ENCODE results near the gene AIG1.

GRCh38 chr6:143024977-143025376 lies 35.7 kb upstream of the AIG1 start:
- no peak for TF ChIP-seq CTCF (IDR thresholded peaks at IDR 0.05)
- TF ChIP-seq POLR2AphosphoS5 (IDR thresholded peaks at IDR 0.05) = no peak
- TF ChIP-seq POLR2A (IDR thresholded peaks at IDR 0.05) = no peak
